Sigmoid colon (tissue), 3 donors: ENCODE measurements around the gene COTL1.

ENCODE experiments used
- POLR2A ChIP-seq, 2 donors: fragments of 450-650 bp; IDR thresholded peaks; one replicate each; pipeline ENCODE4 v1.6.1; 2016; ENCODE audit warnings: antibody characterized with exemption in 2 of 2, mild to moderate bottlenecking in 2 of 2, moderate library complexity in 2 of 2
- TF ChIP-seq, protein P1 (sequence below), 4 experiments: fragments of 450-650 bp in 3 of 4; fragments of 200-600 bp in 1 of 4; IDR thresholded peaks; one replicate each; pipeline ENCODE4 v1.5.1; 2016 to 2019; ENCODE audit warnings: antibody characterized with exemption in 4 of 4, mild to moderate bottlenecking in 3 of 4, moderate library complexity in 2 of 4

DNA sequence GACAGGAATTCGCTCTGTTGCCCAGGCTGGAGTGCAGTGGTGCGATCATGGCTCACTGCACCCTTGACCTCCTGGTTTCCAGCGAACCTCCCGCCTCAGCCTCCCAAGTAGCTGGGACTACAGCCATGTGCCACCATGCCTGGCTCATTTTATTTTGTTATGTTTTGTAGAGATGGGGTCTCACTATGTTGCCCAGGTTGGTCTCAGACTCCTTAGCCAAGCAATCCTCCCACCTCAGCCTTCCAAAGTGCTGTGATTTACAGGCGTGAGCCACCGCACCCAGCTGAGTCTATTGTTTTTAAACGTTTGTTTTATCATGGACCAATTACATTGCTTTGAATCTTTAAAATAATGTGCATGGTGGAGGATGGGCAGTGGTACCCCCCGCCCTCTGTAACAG is 28.9 kb downstream of the COTL1 start:
- TF ChIP-seq, protein P1, sequence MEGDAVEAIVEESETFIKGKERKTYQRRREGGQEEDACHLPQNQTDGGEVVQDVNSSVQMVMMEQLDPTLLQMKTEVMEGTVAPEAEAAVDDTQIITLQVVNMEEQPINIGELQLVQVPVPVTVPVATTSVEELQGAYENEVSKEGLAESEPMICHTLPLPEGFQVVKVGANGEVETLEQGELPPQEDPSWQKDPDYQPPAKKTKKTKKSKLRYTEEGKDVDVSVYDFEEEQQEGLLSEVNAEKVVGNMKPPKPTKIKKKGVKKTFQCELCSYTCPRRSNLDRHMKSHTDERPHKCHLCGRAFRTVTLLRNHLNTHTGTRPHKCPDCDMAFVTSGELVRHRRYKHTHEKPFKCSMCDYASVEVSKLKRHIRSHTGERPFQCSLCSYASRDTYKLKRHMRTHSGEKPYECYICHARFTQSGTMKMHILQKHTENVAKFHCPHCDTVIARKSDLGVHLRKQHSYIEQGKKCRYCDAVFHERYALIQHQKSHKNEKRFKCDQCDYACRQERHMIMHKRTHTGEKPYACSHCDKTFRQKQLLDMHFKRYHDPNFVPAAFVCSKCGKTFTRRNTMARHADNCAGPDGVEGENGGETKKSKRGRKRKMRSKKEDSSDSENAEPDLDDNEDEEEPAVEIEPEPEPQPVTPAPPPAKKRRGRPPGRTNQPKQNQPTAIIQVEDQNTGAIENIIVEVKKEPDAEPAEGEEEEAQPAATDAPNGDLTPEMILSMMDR (IDR thresholded peaks at IDR 0.05): no peak
- no peak for TF ChIP-seq POLR2A (IDR thresholded peaks at IDR 0.05)
